Thyroid gland (tissue), 4 donors: ENCODE measurements around the gene TRAK2. TPM values are rescaled to one million over a fixed set of nuclear protein-coding genes. Genes with fewer than 3 reads are reported as not detected.
A peak's percentile ranks its signal among the peaks of the same experiment; 100 is the strongest.

Experiments
- DNase-seq, 2 donors: peaks; one replicate each; pipeline ENCODE4 v3.0.0-alpha.2; 2019
- H3K27ac ChIP-seq, 3 donors: fragments of 200-600 bp; sonication (generic); 1 replicate in 2 of 3; 2 replicates in 1 of 3; pipeline ENCODE4 v1.5.1; 2016 to 2019; ENCODE audit warnings: mild to moderate bottlenecking in 1 of 3, moderate library complexity in 1 of 3
- H3K27me3 ChIP-seq: fragments of 200-600 bp; sonication (generic); one replicate; pipeline ENCODE4 v1.5.1; 2019
- H3K36me3 ChIP-seq, 2 donors: fragments of 200-600 bp; sonication (generic); one replicate each; pipeline ENCODE4 v1.5.1; 2016 to 2019
- H3K4me1 ChIP-seq, 2 donors: fragments of 200-600 bp; sonication (generic); one replicate each; pipeline ENCODE4 v1.5.1; 2017 to 2019
- H3K4me3 ChIP-seq, 3 donors: fragments of 200-600 bp; sonication (generic); replicated peaks in 1 of 3; 1 replicate in 2 of 3; 2 replicates in 1 of 3; pipeline ENCODE4 v1.5.1; 2016; ENCODE audit warnings: mild to moderate bottlenecking in 1 of 3
- H3K9me3 ChIP-seq: fragments of 200-600 bp; sonication (generic); one replicate; pipeline ENCODE4 v1.5.1; 2017
- POLR2A ChIP-seq, 2 donors: fragments of 450-650 bp; IDR thresholded peaks; one replicate each; pipeline ENCODE4 v1.6.1; 2017; ENCODE audit warnings: antibody characterized with exemption in 2 of 2, mild to moderate bottlenecking in 2 of 2, moderate library complexity in 1 of 2
- WGBS, 2 donors: methylation state at CpG; one replicate each; pipeline ENCODE4 v1.1.5; 2017; 5-methylcytosine and 5-hydroxymethylcytosine counted together
- intact Hi-C: fragments of 100-400 bp; cut with DNase I; formaldehyde crosslinking; loops from one replicate; pipeline ENCODE4 v1.15.1; 2023
- total RNA-seq, 4 donors: library from RNA; depleted of rRNA; stranded (reverse); fragments of >200 nt; gene quantifications; one replicate each; pipeline ENCODE4 v1.2.3, GENCODE V29; 2016
- TF ChIP-seq, protein P1 (sequence below), 6 experiments: fragments of 200-600 bp in 3 of 6; fragments of 450-650 bp in 3 of 6; sonication (generic) in 3 of 6; IDR thresholded peaks; one replicate each; pipeline ENCODE4 v1.5.1; 2016 to 2019; ENCODE audit warnings: antibody characterized with exemption in 6 of 6, mild to moderate bottlenecking in 2 of 6, inconsistent platforms in 1 of 6, moderate library complexity in 1 of 6

TRAK2 gene
- total RNA-seq, 4 donors from 2014 or later = 71.7 to 89.6 (median 79.7) TPM

DNA sequence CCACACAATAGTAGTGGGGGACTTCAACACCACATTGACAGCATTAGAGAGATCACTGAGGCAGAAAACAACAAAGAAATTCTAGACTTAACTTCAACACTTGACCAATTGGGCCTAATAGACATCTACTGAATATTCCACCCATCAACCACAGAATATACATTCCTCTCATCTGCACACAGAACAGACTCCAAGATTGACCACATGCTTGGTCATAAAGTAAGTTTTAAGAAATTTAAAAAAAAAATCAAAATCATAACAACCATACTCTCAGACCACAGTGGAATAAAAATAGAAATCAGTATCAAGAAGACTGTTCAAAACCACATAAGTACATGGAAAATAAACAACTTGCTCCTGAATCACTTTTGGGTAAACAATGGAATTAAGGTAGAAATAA, 85.1 kb downstream of the TRAK2 start:
- H3K36me3 ChIP-seq = peaks cover 0 to 2% of the 10 kb centered on the region in 2 donors
- H3K4me1 ChIP-seq = peaks cover 0 to 4% of the 10 kb centered on the region in 2 donors
- no peak for DNase-seq
- H3K27ac ChIP-seq = peak overlapping the region in 1 of 3 donors; percentile 11
- TF ChIP-seq, protein P1, sequence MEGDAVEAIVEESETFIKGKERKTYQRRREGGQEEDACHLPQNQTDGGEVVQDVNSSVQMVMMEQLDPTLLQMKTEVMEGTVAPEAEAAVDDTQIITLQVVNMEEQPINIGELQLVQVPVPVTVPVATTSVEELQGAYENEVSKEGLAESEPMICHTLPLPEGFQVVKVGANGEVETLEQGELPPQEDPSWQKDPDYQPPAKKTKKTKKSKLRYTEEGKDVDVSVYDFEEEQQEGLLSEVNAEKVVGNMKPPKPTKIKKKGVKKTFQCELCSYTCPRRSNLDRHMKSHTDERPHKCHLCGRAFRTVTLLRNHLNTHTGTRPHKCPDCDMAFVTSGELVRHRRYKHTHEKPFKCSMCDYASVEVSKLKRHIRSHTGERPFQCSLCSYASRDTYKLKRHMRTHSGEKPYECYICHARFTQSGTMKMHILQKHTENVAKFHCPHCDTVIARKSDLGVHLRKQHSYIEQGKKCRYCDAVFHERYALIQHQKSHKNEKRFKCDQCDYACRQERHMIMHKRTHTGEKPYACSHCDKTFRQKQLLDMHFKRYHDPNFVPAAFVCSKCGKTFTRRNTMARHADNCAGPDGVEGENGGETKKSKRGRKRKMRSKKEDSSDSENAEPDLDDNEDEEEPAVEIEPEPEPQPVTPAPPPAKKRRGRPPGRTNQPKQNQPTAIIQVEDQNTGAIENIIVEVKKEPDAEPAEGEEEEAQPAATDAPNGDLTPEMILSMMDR (IDR thresholded peaks at IDR 0.05) = no peak
- no peak for TF ChIP-seq POLR2A (IDR thresholded peaks at IDR 0.05)
- intact Hi-C loops = no loop called here
- H3K27me3 ChIP-seq = no peaks in the 10 kb centered on the region
- no peaks in the 10 kb centered on the region for H3K9me3 ChIP-seq
- H3K4me3 ChIP-seq = no peak overlapping the region

DNA sequence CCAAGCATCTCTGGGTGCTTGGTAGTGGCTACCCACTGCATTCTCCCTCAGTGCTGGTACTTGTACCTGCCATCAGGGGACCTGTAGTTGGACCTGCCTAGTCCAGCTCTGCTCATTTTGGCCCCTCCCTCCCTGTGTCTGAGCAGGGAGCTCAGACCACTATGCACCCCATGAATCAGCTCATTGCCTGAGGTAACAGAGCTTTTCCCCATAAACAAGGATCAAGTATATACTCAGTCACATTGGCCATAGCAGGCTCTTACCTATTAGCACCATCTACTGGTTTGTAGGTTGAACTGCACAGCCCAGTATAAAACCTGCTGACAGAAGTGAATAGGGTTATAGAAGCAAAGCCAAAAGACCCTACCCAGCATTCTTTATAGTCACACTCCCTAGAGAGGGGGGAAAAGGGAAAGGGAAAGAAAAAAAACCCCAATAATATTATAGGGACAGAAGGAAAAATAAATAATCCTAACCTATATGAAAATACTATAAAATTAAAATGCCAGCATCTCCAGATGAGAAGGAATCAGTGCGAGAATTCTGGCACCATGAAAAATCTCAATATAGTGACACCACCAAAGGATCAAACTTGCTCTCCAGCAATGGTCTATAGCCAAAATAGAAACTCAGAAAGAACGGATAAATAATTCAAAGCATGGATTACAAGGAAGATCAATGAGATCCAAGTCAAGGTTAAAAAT, 87.2 kb downstream of the TRAK2 start:
- H3K4me3 ChIP-seq = no peak overlapping the region
- H3K27me3 ChIP-seq = no peaks in the 10 kb centered on the region
- H3K9me3 ChIP-seq = no peaks in the 10 kb centered on the region
- H3K4me1 ChIP-seq = peaks cover 0 to 4% of the 10 kb centered on the region in 2 donors
- intact Hi-C loops = loop anchor here (5.0 kb wide), 1 partner anchor 127 kb away; no protein-coding TSS in a partner anchor
- peaks cover 2 to 4% of the 10 kb centered on the region in 2 donors for H3K36me3 ChIP-seq
- WGBS, 2 donors = 79 to 87% methylated on average over 2 of the region's 2 CpGs
- TF ChIP-seq, protein P1 (IDR thresholded peaks at IDR 0.05) = peak; percentile 47 to 83 (median 76)
- no peak for TF ChIP-seq POLR2A (IDR thresholded peaks at IDR 0.05)
- peak in 1 of 2 donors; percentile 12 for DNase-seq
- no peak overlapping the region for H3K27ac ChIP-seq

DNA sequence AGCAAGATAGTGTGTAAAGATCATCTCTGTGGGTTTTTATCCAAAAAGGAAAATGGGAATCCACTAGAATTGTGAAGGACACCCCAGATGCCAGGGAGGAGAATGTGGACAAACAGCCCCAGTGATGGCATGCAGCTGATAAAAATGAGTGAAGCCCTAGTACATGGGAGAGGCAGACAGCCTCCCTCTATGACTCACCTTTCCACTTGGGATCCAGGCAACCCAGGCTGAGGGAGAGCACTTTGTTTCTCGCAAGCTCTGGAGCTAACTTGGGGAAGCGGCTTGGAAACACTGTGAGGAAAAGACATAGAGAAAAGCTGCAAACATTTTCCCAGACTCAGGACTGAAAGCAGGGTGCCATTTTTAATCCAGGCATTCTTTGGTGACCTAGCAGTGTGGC, 88.9 kb downstream of the TRAK2 start:
- Histone ChIP-seq H3K9me3 (no peaks in the 10 kb centered on the region), H3K27ac (no peak overlapping the region), H3K36me3 (peaks cover 0 to 4% of the 10 kb centered on the region in 2 donors), H3K4me1 (peaks cover 1 to 4% of the 10 kb centered on the region in 2 donors), H3K27me3 (no peaks in the 10 kb centered on the region), H3K4me3 (no peak overlapping the region)
- TF ChIP-seq, protein P1 (IDR thresholded peaks at IDR 0.05) = no peak
- TF ChIP-seq POLR2A (IDR thresholded peaks at IDR 0.05) = no peak
- 96 to 100% methylated on average over 2 of the region's 2 CpGs for WGBS, 2 donors
- no peak for DNase-seq
- intact Hi-C loops = loop anchor here (5.0 kb wide), 1 partner anchor 125 kb away; no protein-coding TSS in a partner anchor

DNA sequence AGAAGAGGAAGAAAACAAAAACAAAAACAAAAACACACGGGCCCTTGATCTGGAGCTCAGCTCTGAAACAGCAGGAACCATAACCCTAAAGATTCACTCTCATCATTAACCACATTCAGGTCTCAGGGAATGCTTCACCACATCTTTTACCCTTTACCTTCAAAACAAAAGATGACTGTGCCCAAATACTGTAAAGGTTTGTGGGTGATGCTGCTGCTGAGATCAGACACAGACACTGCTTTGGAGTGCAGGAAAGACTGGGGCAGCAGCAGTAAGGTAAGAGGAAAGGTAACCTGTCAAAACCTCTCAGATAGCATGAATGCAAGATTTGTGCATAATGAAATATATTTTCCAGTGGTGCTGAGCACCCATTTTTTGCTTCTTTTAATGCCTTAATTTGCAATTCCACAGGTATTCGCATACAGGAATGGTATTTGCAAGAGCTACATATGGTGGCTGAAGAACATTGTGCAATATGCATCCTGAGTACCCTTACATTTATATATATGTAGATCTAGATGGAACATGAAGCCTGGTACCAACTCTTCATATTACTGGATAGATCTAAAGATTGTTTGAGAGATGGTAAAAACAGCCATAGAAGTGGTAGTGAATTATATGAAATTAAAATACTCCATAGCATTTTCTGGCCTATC, 90.1 kb downstream of the TRAK2 start:
- intact Hi-C loops = loop anchor here (5.0 kb wide), 1 partner anchor 124 kb away; no protein-coding TSS in a partner anchor
- Histone ChIP-seq H3K36me3 (peaks cover 0 to 4% of the 10 kb centered on the region in 2 donors), H3K4me3 (no peak overlapping the region), H3K27ac (no peak overlapping the region), H3K27me3 (no peaks in the 10 kb centered on the region), H3K9me3 (no peaks in the 10 kb centered on the region), H3K4me1 (peaks cover under 1 to 8% of the 10 kb centered on the region in 2 donors)
- no peak for TF ChIP-seq POLR2A (IDR thresholded peaks at IDR 0.05)
- WGBS, 2 donors = 93 to 94% methylated on average over 2 of the region's 2 CpGs
- DNase-seq = no peak

DNA sequence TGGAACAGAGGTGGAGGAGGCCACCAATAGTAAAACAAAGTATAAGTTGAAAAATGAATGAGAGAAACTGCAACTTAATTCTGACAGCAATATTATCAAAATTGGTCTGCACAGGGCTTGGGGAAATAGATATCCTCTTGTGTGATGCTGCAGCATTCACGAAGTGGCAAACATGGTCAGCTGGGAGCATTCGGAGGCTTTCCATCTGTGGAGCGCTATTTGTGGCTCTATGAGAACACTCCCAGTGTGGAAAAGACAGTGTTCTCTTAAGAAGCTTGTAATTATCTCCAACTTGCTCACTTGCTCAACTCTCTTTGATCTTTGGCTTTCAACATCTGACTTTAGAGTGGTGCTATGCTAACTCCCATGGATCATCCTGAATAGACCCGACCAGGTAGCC, 91.0 kb downstream of the TRAK2 start:
- H3K27ac ChIP-seq = no peak overlapping the region
- WGBS, 2 donors = 96 to 97% methylated on average over 4 of the region's 4 CpGs
- H3K9me3 ChIP-seq = no peaks in the 10 kb centered on the region
- intact Hi-C loops = loop anchor here (5.0 kb wide), 1 partner anchor 123 kb away; no protein-coding TSS in a partner anchor
- no peak overlapping the region for H3K4me3 ChIP-seq
- H3K27me3 ChIP-seq = no peaks in the 10 kb centered on the region
- TF ChIP-seq POLR2A (IDR thresholded peaks at IDR 0.05) = no peak
- TF ChIP-seq, protein P1 (IDR thresholded peaks at IDR 0.05) = no peak
- H3K4me1 ChIP-seq = peaks cover 0 to 8% of the 10 kb centered on the region in 2 donors
- peaks cover 0 to 4% of the 10 kb centered on the region in 2 donors for H3K36me3 ChIP-seq
- DNase-seq = no peak
